NCI-H128 (cell line): Measurements from ENCODE around the gene ARHGEF40.
A peak's percentile ranks its signal among the peaks of the same experiment; 100 is the strongest.

Experiments used
- DNase-seq: peaks from one replicate; lab custom pipeline; 2025; ENCODE audit not compliant: unreplicated experiment; lab: John Stamatoyannopoulos, UW

ARHGEF40 gene

GRCh38 chr14:21058903-21059302 lies 11.2 kb upstream of the ARHGEF40 start:
- no peak for DNase-seq

- DNase-seq: no peak
Measured at GRCh38 chr14:21059842-21060613, 10.1 kb upstream of the ARHGEF40 start.

GRCh38 chr14:21060614-21061346 lies 9.3 kb upstream of the ARHGEF40 start:
- DNase-seq: no peak

GRCh38 chr14:21061347-21061668 lies 8.8 kb upstream of the ARHGEF40 start:
- DNase-seq: no peak

- DNase-seq: no peak
Measured at GRCh38 chr14:21063479-21063878, 6.6 kb upstream of the ARHGEF40 start.

GRCh38 chr14:21066882-21067502 lies 3.1 kb upstream of the ARHGEF40 start:
- DNase-seq: no peak

- peak; percentile 62 for DNase-seq
Measured at GRCh38 chr14:21068521-21069387, 1.4 kb upstream of the ARHGEF40 start.

GRCh38 chr14:21069388-21070082 lies 569 bp upstream of the ARHGEF40 start:
- DNase-seq: no peak

- DNase-seq: no peak
Measured at GRCh38 chr14:21070610-21071224, 613 bp downstream of the ARHGEF40 start.

- DNase-seq: peak; percentile 33
Measured at GRCh38 chr14:21071225-21072030, 1.3 kb downstream of the ARHGEF40 start.

GRCh38 chr14:21072031-21072473 lies 1.9 kb downstream of the ARHGEF40 start:
- DNase-seq: no peak

- DNase-seq: no peak
Measured at GRCh38 chr14:21072781-21073339, 2.8 kb downstream of the ARHGEF40 start.

- DNase-seq: no peak
Measured at GRCh38 chr14:21073921-21074320, 3.8 kb downstream of the ARHGEF40 start.

GRCh38 chr14:21074398-21075272 lies 4.5 kb downstream of the ARHGEF40 start:
- no peak for DNase-seq

GRCh38 chr14:21075719-21076437 lies 5.8 kb downstream of the ARHGEF40 start:
- no peak for DNase-seq

- no peak for DNase-seq
Measured at GRCh38 chr14:21077672-21078071, 7.6 kb downstream of the ARHGEF40 start.

- DNase-seq: no peak
Measured at GRCh38 chr14:21078287-21078686, 8.2 kb downstream of the ARHGEF40 start.
